GM19467 (cell line): ENCODE results near the gene GLIS1.

Experiments used
- ATAC-seq: cut with Tn5 transposase; IDR thresholded peaks from one replicate; pipeline ENCODE4 v1.9.1; 2021; ENCODE audit warnings: mild to moderate bottlenecking, moderate library complexity; ENCODE audit not compliant: unreplicated experiment

GLIS1 gene

GRCh38 chr1:53583868-53584776 lies 154.8 kb downstream of the GLIS1 start:
- no peak for ATAC-seq

- ATAC-seq: no peak
These were observed 155.7 kb downstream of the GLIS1 start for GRCh38 chr1:53583021-53583867.

GRCh38 chr1:53582211-53583020 lies 156.5 kb downstream of the GLIS1 start:
- no peak for ATAC-seq

GRCh38 chr1:53581476-53581875 lies 157.5 kb downstream of the GLIS1 start:
- ATAC-seq: no peak

GRCh38 chr1:53580739-53581475 lies 158.1 kb downstream of the GLIS1 start:
- ATAC-seq: no peak

GRCh38 chr1:53580009-53580400 lies 159.0 kb downstream of the GLIS1 start:
- ATAC-seq: no peak

- no peak for ATAC-seq
These were observed 159.5 kb downstream of the GLIS1 start for GRCh38 chr1:53579221-53580008.

- no peak for ATAC-seq
These were observed 160.6 kb downstream of the GLIS1 start for GRCh38 chr1:53578358-53578757.

- ATAC-seq: no peak
These were observed 161.2 kb downstream of the GLIS1 start for GRCh38 chr1:53577761-53578100.

GRCh38 chr1:53576866-53577760 lies 161.9 kb downstream of the GLIS1 start:
- ATAC-seq: no peak

GRCh38 chr1:53576381-53576801 lies 162.6 kb downstream of the GLIS1 start:
- ATAC-seq: no peak

- ATAC-seq: no peak
These were observed 163.0 kb downstream of the GLIS1 start for GRCh38 chr1:53575955-53576320.

- ATAC-seq: no peak
These were observed 163.6 kb downstream of the GLIS1 start for GRCh38 chr1:53575141-53575954.

- no peak for ATAC-seq
These were observed 164.3 kb downstream of the GLIS1 start for GRCh38 chr1:53574621-53575020.

- no peak for ATAC-seq
These were observed 165.0 kb downstream of the GLIS1 start for GRCh38 chr1:53573931-53574330.

- no peak for ATAC-seq
These were observed 165.4 kb downstream of the GLIS1 start for GRCh38 chr1:53573522-53573921.

GRCh38 chr1:53572815-53573173 lies 166.2 kb downstream of the GLIS1 start:
- no peak for ATAC-seq
